CD4-positive, alpha-beta T cell (primary cell): ENCODE data around the gene ARHGEF4. TPM values are rescaled to one million over a fixed set of nuclear protein-coding genes. Genes with fewer than 3 reads are reported as not detected.

Experiments used
- ATAC-seq: fragments of 200-7000 bp; cut with Tn5 transposase; one replicate; pipeline ENCODE4 v1.10.0; 2022; ENCODE audit warnings: mild to moderate bottlenecking; ENCODE audit not compliant: poor library complexity
- CTCF ChIA-PET: fragments of 350-600 bp; sonication (Branson Sonifier 250); formaldehyde crosslinking; loops from one replicate; lab custom pipeline; 2021; ENCODE audit warnings: antibody characterized with exemption, inconsistent platforms; lab: Charles Lee
- POLR2A ChIA-PET: fragments of 350-600 bp; sonication (Branson Sonifier 250); formaldehyde crosslinking; loops from one replicate; lab custom pipeline; 2021; ENCODE audit warnings: antibody characterized with exemption, inconsistent platforms; lab: Charles Lee
- DNase-seq, 14 experiments: peaks; one replicate each; pipeline ENCODE4 v3.0.0-alpha.2; 2013 to 2020; ENCODE audit warnings: mixed read lengths in 2 of 14
- H3K27ac ChIP-seq, 2 donors: one replicate each; pipeline versions ENCODE4 v1.5.1 to v1.7.0; 2013; ENCODE audit warnings: low read length in 2 of 2, low read depth in 1 of 2, mild to moderate bottlenecking in 1 of 2
- H3K27me3 ChIP-seq, 2 experiments: 1 replicate in 1 of 2; 2 replicates in 1 of 2; pipeline versions ENCODE4 v1.6.1 to v1.7.0; 2013; ENCODE audit warnings: low read length in 2 of 2, control low read depth in 1 of 2, mild to moderate bottlenecking in 1 of 2, moderate library complexity in 1 of 2; ENCODE audit not compliant: insufficient read depth in 2 of 2, control insufficient read depth in 1 of 2
- H3K36me3 ChIP-seq: one replicate; pipeline ENCODE4 v1.6.1; 2013; ENCODE audit warnings: low read length, control low read depth; ENCODE audit not compliant: insufficient read depth
- H3K4me1 ChIP-seq: one replicate; pipeline ENCODE4 v1.6.1; 2013; ENCODE audit warnings: low read length, control low read depth; ENCODE audit not compliant: insufficient read depth
- H3K4me3 ChIP-seq: one replicate; pipeline ENCODE4 v1.5.1; 2013; ENCODE audit warnings: mild to moderate bottlenecking, low read length, moderate library complexity
- H3K9me3 ChIP-seq, 2 experiments: 1 replicate in 1 of 2; 2 replicates in 1 of 2; pipeline versions ENCODE4 v1.6.1 to v1.7.0; 2013; ENCODE audit warnings: low read length in 2 of 2, mild to moderate bottlenecking in 2 of 2, control low read depth in 1 of 2, moderate library complexity in 1 of 2; ENCODE audit not compliant: control insufficient read depth in 1 of 2, insufficient read depth in 1 of 2
- H3K27ac Mint-ChIP-seq: one replicate; pipeline ENCODE4 v1.8.0; 2020; ENCODE audit warnings: mixed read lengths
- H3K27me3 Mint-ChIP-seq: one replicate; pipeline ENCODE4 v1.8.0; 2021; ENCODE audit warnings: mixed read lengths
- H3K36me3 Mint-ChIP-seq: one replicate; pipeline ENCODE4 v1.8.0; 2021; ENCODE audit warnings: low read depth, mixed read lengths
- H3K4me1 Mint-ChIP-seq: one replicate; pipeline ENCODE4 v1.8.0; 2021; ENCODE audit warnings: low read depth, mixed read lengths
- H3K4me3 Mint-ChIP-seq: one replicate; pipeline ENCODE4 v1.8.0; 2020; ENCODE audit warnings: mild to moderate bottlenecking, mixed read lengths
- H3K9me3 Mint-ChIP-seq: one replicate; pipeline ENCODE4 v1.8.0; 2020; ENCODE audit warnings: mixed read lengths
- intact Hi-C, 2 experiments: fragments of 100-400 bp; cut with DNase I in 1 of 2; cut with micrococcal nuclease in 1 of 2; formaldehyde crosslinking; loops; one replicate each; pipeline versions ENCODE4 v1.15.1 to v1.9.0; 2023 to 2025; cut with DNase I, micrococcal nuclease
- total RNA-seq, 174 experiments: library from RNA in 2 of 174; stranded (reverse) in 2 of 174; gene quantifications; one replicate each; pipeline ENCODE4 v1.2.3 and lab custom pipeline; 2021 to 2026
- TF ChIP-seq, protein P1 (sequence below): fragments of 200-600 bp; IDR thresholded peaks from one replicate; pipeline ENCODE4 v1.8.0; 2022; ENCODE audit warnings: antibody characterized with exemption, mild to moderate bottlenecking

The ARHGEF4 gene
- total RNA-seq, 2 experiments from 2014 or later: 3.6 to 4.1 TPM

DNA sequence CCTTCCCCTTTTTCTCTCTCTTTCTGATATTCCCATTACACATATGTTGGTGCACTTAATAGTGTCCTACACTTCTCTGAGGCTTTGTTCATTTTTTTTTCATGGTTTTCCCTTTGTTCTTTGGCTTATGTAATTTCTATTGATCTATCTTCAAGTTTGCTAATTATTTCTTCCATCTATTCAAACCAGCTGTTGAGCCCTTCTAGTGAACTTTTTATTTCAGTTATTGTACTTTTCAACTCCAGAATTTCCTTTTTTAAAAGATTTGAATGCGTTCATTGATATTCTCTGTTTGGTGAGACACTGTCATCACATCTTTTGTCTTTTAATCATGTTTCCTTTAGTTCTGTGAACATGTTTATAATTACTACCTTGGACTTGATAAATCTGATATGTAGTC is 118.2 kb downstream of the ARHGEF4 start:
- Histone ChIP-seq H3K9me3 (peaks cover 0 to 14% of the 10 kb centered on the region in 2 experiments), H3K27me3 (peaks cover 0 to 2% of the 10 kb centered on the region in 2 experiments), H3K4me3 (no peak overlapping the region), H3K36me3 (no peaks in the 10 kb centered on the region), H3K27ac (no peak overlapping the region), H3K4me1 (no peaks in the 10 kb centered on the region)
- H3K4me3 Mint-ChIP-seq: no peak overlapping the region
- intact Hi-C loops: no loop called here
- H3K27ac Mint-ChIP-seq: no peak overlapping the region
- POLR2A ChIA-PET: no interaction called here
- peaks cover 15% of the 10 kb centered on the region for H3K9me3 Mint-ChIP-seq
- no peaks in the 10 kb centered on the region for H3K36me3 Mint-ChIP-seq
- TF ChIP-seq, protein P1, sequence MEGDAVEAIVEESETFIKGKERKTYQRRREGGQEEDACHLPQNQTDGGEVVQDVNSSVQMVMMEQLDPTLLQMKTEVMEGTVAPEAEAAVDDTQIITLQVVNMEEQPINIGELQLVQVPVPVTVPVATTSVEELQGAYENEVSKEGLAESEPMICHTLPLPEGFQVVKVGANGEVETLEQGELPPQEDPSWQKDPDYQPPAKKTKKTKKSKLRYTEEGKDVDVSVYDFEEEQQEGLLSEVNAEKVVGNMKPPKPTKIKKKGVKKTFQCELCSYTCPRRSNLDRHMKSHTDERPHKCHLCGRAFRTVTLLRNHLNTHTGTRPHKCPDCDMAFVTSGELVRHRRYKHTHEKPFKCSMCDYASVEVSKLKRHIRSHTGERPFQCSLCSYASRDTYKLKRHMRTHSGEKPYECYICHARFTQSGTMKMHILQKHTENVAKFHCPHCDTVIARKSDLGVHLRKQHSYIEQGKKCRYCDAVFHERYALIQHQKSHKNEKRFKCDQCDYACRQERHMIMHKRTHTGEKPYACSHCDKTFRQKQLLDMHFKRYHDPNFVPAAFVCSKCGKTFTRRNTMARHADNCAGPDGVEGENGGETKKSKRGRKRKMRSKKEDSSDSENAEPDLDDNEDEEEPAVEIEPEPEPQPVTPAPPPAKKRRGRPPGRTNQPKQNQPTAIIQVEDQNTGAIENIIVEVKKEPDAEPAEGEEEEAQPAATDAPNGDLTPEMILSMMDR: no peak
- no peaks in the 10 kb centered on the region for H3K4me1 Mint-ChIP-seq
- DNase-seq: no peak
- CTCF ChIA-PET: no interaction called here
- ATAC-seq: no peak
- peaks cover 21% of the 10 kb centered on the region for H3K27me3 Mint-ChIP-seq

DNA sequence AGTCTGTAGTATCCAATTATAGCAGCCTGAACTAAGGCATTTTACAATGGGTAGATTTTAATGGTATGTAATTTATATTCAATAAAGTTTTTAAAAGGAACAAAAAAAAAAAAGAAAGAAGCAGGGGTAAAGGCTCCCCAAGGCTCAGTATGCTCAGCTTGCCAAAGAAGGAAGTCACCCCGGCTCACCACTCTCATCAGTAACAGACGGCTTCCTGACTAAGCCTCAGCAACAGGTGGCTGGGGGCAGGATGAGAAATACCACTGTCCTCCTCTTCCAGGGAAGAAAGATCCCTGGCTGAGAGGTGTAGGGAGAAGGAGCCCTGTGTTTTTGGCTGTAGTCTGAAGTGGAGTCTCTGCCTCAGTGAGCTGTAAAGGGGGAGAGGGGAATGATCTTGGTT is 121.2 kb downstream of the ARHGEF4 start:
- DNase-seq (no peak), ATAC-seq (no peak)
- no peak overlapping the region for H3K4me3 ChIP-seq
- intact Hi-C loops: no loop called here
- Mint-ChIP-seq H3K4me1 (no peaks in the 10 kb centered on the region), H3K4me3 (no peak overlapping the region), H3K36me3 (no peaks in the 10 kb centered on the region), H3K27ac (no peak overlapping the region), H3K9me3 (peaks cover 15% of the 10 kb centered on the region), H3K27me3 (peaks cover 37% of the 10 kb centered on the region)
- peaks cover 7 to 14% of the 10 kb centered on the region in 2 experiments for H3K9me3 ChIP-seq
- ChIA-PET CTCF (no interaction called here), POLR2A (no interaction called here)
- no peaks in the 10 kb centered on the region for H3K36me3 ChIP-seq
- H3K27ac ChIP-seq: no peak overlapping the region
- H3K27me3 ChIP-seq: peaks cover 2 to 7% of the 10 kb centered on the region in 2 experiments
- TF ChIP-seq, protein P1: no peak
- no peaks in the 10 kb centered on the region for H3K4me1 ChIP-seq

DNA sequence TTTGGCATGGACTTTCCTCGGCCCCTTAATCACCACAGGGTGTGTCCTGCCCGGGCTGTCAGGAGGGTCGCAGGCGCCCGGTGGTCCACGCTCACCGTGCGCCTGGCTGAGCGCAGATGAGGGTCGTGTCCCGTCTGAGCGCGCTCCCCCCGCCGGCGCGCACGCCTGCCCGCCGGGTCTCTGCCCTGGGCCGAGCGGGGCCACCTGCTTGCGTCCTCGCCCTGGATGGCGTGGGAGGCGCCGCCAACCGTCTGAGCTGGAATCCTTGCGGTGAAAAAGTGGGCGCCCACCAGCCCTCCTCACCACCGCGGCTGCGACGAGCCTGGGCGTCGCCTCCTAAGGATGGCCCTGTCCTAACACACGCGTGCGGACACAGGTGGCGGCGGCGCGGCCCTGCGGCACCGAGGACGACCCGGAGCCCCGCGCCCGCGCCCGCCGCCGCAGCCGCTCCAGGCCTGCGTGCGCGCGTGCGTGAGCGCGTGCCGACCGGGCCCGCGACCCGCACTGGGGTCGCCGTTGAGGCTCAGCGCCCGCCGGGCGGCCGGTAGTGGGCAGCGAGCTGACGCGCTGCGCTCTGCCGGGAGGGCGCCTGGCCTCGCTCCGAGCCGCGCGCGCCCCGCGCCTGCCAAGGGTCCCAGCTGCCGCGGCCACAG is 126.6 kb downstream of the ARHGEF4 start:
- Histone ChIP-seq H3K27ac (no peak overlapping the region), H3K4me1 (no peaks in the 10 kb centered on the region), H3K4me3 (no peak overlapping the region), H3K9me3 (peaks cover 0 to 7% of the 10 kb centered on the region in 2 experiments), H3K36me3 (no peaks in the 10 kb centered on the region), H3K27me3 (peaks cover 14 to 27% of the 10 kb centered on the region in 2 experiments)
- Mint-ChIP-seq H3K27ac (no peak overlapping the region), H3K36me3 (no peaks in the 10 kb centered on the region), H3K4me3 (no peak overlapping the region), H3K9me3 (no peaks in the 10 kb centered on the region), H3K4me1 (peaks cover 8% of the 10 kb centered on the region), H3K27me3 (peaks cover 63% of the 10 kb centered on the region)
- ATAC-seq (no peak), DNase-seq (no peak)
- ChIA-PET CTCF (no interaction called here), POLR2A (no interaction called here)
- intact Hi-C loops: no loop called here
- TF ChIP-seq, protein P1: no peak
